Measurements from ENCODE around the gene ARID5B.
A peak's percentile ranks its signal among the peaks of the same experiment; 100 is the strongest.

The ARID5B gene

DNA sequence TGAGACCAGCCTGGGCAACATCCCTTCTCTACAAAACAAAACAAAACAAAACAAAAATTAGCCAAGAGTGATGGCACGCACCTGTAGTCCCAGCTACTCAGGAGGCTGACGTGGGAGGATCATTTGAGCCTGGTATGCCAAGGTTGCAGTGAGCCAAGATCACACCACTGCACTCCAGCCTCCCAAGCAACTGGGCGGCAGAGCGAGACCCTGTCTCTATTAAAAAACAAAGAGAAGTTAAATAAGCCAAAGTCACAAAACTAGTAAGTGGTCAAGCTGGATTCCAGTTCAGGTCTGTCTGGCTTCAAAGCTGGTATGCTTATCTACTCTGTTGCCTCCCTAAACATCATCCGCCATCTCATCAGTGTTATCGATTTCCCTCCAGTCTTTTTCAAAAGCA is 110.8 kb downstream of the ARID5B start:
- Mint-ChIP-seq H3K36me3 (peaks cover 38% of the 10 kb centered on the region), H3K9me3 (peaks cover 3% of the 10 kb centered on the region), H3K4me3 (no peak overlapping the region), H3K27ac (peak overlapping the region; percentile 99), H3K27me3 (no peaks in the 10 kb centered on the region), H3K4me1 (peaks cover 51% of the 10 kb centered on the region)
- ATAC-seq (ENCODE audit: low read depth): no peak
- no peak for DNase-seq (ENCODE audit: low spot score in 2 of 2)

- peak overlapping the region; percentile 90 for H3K27ac Mint-ChIP-seq
- peaks cover 3% of the 10 kb centered on the region for H3K9me3 Mint-ChIP-seq
- DNase-seq (ENCODE audit: low spot score in 2 of 2): no peak
- no peak overlapping the region for H3K4me3 Mint-ChIP-seq
- no peak for ATAC-seq (ENCODE audit: low read depth)
- H3K27me3 Mint-ChIP-seq: no peaks in the 10 kb centered on the region
- peaks cover 27% of the 10 kb centered on the region for H3K36me3 Mint-ChIP-seq
- H3K4me1 Mint-ChIP-seq: peaks cover 44% of the 10 kb centered on the region
Measured at GRCh38 chr10:62014510-62014909, 113.0 kb downstream of the ARID5B start.

GRCh38 chr10:62015994-62016393 is 114.5 kb downstream of the ARID5B start:
- Mint-ChIP-seq H3K27ac (peak overlapping the region; percentile 97), H3K36me3 (peaks cover 21% of the 10 kb centered on the region), H3K4me3 (no peak overlapping the region), H3K9me3 (peaks cover 3% of the 10 kb centered on the region), H3K27me3 (no peaks in the 10 kb centered on the region), H3K4me1 (peaks cover 49% of the 10 kb centered on the region)
- ATAC-seq (ENCODE audit: low read depth): no peak
- no peak for DNase-seq (ENCODE audit: low spot score in 2 of 2)

- H3K4me3 Mint-ChIP-seq: peak overlapping the region; percentile 69
- ATAC-seq (ENCODE audit: low read depth) (peak; percentile 77), DNase-seq (ENCODE audit: low spot score in 2 of 2) (peak; percentile 59 to 62)
- H3K4me1 Mint-ChIP-seq: peaks cover 44% of the 10 kb centered on the region
- H3K27ac Mint-ChIP-seq: peak overlapping the region; percentile 97
- peaks cover 3% of the 10 kb centered on the region for H3K9me3 Mint-ChIP-seq
- H3K36me3 Mint-ChIP-seq: peaks cover 14% of the 10 kb centered on the region
- no peaks in the 10 kb centered on the region for H3K27me3 Mint-ChIP-seq
Measured at GRCh38 chr10:62016623-62017490, 115.4 kb downstream of the ARID5B start.

GRCh38 chr10:62017491-62017870 is 116.0 kb downstream of the ARID5B start:
- peaks cover 44% of the 10 kb centered on the region for H3K4me1 Mint-ChIP-seq
- DNase-seq (ENCODE audit: low spot score in 2 of 2) (no peak), ATAC-seq (ENCODE audit: low read depth) (no peak)
- H3K4me3 Mint-ChIP-seq: peak overlapping the region; percentile 33
- peaks cover 3% of the 10 kb centered on the region for H3K9me3 Mint-ChIP-seq
- H3K27me3 Mint-ChIP-seq: no peaks in the 10 kb centered on the region
- peak overlapping the region; percentile 97 for H3K27ac Mint-ChIP-seq
- peaks cover 8% of the 10 kb centered on the region for H3K36me3 Mint-ChIP-seq

- Mint-ChIP-seq H3K4me3 (peak overlapping the region; percentile 18), H3K27ac (peak overlapping the region; percentile 97), H3K4me1 (peaks cover 52% of the 10 kb centered on the region), H3K36me3 (peaks cover 10% of the 10 kb centered on the region), H3K27me3 (no peaks in the 10 kb centered on the region), H3K9me3 (peaks cover 5% of the 10 kb centered on the region)
- DNase-seq (ENCODE audit: low spot score in 2 of 2): peak in 1 of 2 donors; percentile 22
- ATAC-seq (ENCODE audit: low read depth): peak; percentile 42
Measured at GRCh38 chr10:62018131-62018911, 116.8 kb downstream of the ARID5B start.

DNA sequence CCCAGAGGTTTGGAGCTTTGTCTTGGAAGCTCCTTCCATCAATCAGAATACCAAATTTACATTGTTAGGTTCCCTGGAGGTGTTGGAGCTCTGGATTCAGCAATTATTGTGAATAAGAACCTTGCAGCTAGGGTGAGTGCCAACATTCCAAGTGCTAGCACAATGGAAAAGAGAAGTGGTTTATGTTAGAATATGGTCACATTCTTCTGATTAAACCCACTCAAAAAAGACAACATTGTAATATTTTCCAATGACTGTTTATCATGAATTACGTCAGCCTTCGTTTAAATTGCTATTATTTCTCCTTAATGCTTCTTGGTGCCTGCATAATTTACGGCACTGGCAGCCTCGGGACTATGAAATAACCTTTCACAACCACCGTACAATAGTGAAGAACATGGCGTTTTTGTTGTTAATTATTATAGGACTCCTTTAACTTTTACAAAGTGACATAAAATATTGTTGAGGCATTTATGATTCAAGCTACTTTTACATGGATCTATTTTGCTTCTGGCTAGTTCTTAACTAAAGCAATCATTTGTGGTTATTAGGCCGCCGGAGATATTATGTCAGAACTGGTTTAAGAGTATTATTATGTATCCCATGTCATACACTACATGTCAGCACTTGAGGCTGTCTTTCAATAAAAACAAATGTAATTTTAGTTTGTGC is 117.7 kb downstream of the ARID5B start:
- H3K9me3 Mint-ChIP-seq: peaks cover 5% of the 10 kb centered on the region
- H3K27ac Mint-ChIP-seq: peak overlapping the region; percentile 97
- no peaks in the 10 kb centered on the region for H3K27me3 Mint-ChIP-seq
- ATAC-seq (ENCODE audit: low read depth) (no peak), DNase-seq (ENCODE audit: low spot score in 2 of 2) (no peak)
- H3K4me1 Mint-ChIP-seq: peaks cover 54% of the 10 kb centered on the region
- peak overlapping the region; percentile 32 for H3K4me3 Mint-ChIP-seq
- H3K36me3 Mint-ChIP-seq: peaks cover 7% of the 10 kb centered on the region

GRCh38 chr10:62019685-62020359 is 118.3 kb downstream of the ARID5B start:
- H3K4me1 Mint-ChIP-seq: peaks cover 52% of the 10 kb centered on the region
- no peak for ATAC-seq (ENCODE audit: low read depth)

GRCh38 chr10:62021128-62021665 is 119.7 kb downstream of the ARID5B start:
- peaks cover 3% of the 10 kb centered on the region for H3K9me3 Mint-ChIP-seq
- H3K27me3 Mint-ChIP-seq: no peaks in the 10 kb centered on the region
- H3K27ac Mint-ChIP-seq: peak overlapping the region; percentile 97
- H3K36me3 Mint-ChIP-seq: peaks cover 13% of the 10 kb centered on the region
- H3K4me3 Mint-ChIP-seq: peak overlapping the region; percentile 29
- ATAC-seq (ENCODE audit: low read depth) (no peak), DNase-seq (ENCODE audit: low spot score in 2 of 2) (no peak)
- peaks cover 59% of the 10 kb centered on the region for H3K4me1 Mint-ChIP-seq

More at GRCh38 chr10:62019685-62020359, 118.3 kb downstream of the ARID5B start:
- Mint-ChIP-seq H3K36me3 (peaks cover 6% of the 10 kb centered on the region), H3K27ac (peak overlapping the region; percentile 97), H3K27me3 (no peaks in the 10 kb centered on the region), H3K4me3 (peak overlapping the region; percentile 41), H3K9me3 (peaks cover 3% of the 10 kb centered on the region)
- no peak for DNase-seq (ENCODE audit: low spot score in 2 of 2)

GRCh38 chr10:62021978-62022802 is 120.7 kb downstream of the ARID5B start:
- no peak for ATAC-seq (ENCODE audit: low read depth)
- no peak for DNase-seq (ENCODE audit: low spot score in 2 of 2)
- Mint-ChIP-seq H3K4me3 (peak overlapping the region; percentile 30), H3K4me1 (peaks cover 58% of the 10 kb centered on the region), H3K27ac (peak overlapping the region; percentile 97), H3K27me3 (no peaks in the 10 kb centered on the region), H3K9me3 (peaks cover 3% of the 10 kb centered on the region), H3K36me3 (peaks cover 16% of the 10 kb centered on the region)

DNA sequence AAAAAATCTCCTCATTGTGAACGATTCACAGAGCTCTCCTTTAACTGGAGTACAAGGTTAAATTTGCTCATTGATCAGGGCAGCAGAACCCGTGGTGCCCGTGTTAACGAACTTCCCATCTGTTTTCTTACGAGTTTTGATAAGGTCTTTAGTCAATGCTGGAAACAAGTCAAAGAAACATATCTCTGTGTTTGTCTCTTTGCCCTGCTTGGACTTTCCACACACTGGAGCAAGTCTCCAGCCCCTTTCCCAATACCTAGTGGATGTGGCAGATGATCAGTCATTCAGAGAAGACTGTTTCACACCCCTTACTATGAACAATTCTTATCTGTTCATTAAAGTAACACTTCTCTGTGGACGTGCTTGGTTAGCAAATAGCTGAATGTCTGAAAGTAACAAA is 121.3 kb downstream of the ARID5B start:
- Mint-ChIP-seq H3K9me3 (peaks cover 5% of the 10 kb centered on the region), H3K4me3 (peak overlapping the region; percentile 9), H3K36me3 (peaks cover 19% of the 10 kb centered on the region), H3K27me3 (no peaks in the 10 kb centered on the region), H3K27ac (peak overlapping the region; percentile 97), H3K4me1 (peaks cover 58% of the 10 kb centered on the region)
- no peak for ATAC-seq (ENCODE audit: low read depth)
- no peak for DNase-seq (ENCODE audit: low spot score in 2 of 2)

- Mint-ChIP-seq H3K27me3 (no peaks in the 10 kb centered on the region), H3K27ac (peak overlapping the region; percentile 97), H3K4me3 (peak overlapping the region; percentile 46), H3K9me3 (peaks cover 5% of the 10 kb centered on the region), H3K36me3 (peaks cover 20% of the 10 kb centered on the region), H3K4me1 (peaks cover 59% of the 10 kb centered on the region)
- DNase-seq (ENCODE audit: low spot score in 2 of 2): no peak
- no peak for ATAC-seq (ENCODE audit: low read depth)
Measured at GRCh38 chr10:62023329-62023728, 121.8 kb downstream of the ARID5B start.

Measured in memory B cell (primary cell).